ENCODE data around the gene CCR7.

The CCR7 gene

DNA sequence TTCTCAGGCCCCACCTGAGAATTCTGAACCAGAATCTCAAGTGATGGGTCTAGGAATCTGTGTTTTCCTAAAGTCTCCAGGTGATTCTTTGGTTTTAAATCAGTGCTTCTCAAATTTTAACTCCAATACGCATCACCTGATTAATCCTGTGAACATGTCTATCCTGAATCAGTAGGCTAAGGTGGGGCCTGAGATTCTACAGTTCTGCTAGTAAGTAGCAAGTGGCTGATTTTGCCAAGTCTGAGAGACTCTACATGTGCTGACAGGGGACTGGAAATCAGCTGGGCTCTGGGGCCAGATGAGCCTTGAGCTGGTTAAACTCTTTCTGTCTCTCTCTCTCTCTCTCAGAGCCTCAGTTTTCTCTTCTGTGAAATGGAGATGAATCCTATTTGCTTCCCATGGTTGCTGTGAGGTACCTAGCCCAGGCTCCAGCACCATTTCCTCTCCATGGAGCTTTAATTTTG lies 9.0 kb downstream of the CCR7 start:
- H3K4me3 ChIP-seq (ENCODE audit: low read depth, low read length): no peak overlapping the region
- TF ChIP-seq, protein P1, sequence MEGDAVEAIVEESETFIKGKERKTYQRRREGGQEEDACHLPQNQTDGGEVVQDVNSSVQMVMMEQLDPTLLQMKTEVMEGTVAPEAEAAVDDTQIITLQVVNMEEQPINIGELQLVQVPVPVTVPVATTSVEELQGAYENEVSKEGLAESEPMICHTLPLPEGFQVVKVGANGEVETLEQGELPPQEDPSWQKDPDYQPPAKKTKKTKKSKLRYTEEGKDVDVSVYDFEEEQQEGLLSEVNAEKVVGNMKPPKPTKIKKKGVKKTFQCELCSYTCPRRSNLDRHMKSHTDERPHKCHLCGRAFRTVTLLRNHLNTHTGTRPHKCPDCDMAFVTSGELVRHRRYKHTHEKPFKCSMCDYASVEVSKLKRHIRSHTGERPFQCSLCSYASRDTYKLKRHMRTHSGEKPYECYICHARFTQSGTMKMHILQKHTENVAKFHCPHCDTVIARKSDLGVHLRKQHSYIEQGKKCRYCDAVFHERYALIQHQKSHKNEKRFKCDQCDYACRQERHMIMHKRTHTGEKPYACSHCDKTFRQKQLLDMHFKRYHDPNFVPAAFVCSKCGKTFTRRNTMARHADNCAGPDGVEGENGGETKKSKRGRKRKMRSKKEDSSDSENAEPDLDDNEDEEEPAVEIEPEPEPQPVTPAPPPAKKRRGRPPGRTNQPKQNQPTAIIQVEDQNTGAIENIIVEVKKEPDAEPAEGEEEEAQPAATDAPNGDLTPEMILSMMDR (IDR thresholded peaks at IDR 0.05; ENCODE audit: borderline replicate concordance, insufficient read depth, low read depth, low read length): no peak

DNA sequence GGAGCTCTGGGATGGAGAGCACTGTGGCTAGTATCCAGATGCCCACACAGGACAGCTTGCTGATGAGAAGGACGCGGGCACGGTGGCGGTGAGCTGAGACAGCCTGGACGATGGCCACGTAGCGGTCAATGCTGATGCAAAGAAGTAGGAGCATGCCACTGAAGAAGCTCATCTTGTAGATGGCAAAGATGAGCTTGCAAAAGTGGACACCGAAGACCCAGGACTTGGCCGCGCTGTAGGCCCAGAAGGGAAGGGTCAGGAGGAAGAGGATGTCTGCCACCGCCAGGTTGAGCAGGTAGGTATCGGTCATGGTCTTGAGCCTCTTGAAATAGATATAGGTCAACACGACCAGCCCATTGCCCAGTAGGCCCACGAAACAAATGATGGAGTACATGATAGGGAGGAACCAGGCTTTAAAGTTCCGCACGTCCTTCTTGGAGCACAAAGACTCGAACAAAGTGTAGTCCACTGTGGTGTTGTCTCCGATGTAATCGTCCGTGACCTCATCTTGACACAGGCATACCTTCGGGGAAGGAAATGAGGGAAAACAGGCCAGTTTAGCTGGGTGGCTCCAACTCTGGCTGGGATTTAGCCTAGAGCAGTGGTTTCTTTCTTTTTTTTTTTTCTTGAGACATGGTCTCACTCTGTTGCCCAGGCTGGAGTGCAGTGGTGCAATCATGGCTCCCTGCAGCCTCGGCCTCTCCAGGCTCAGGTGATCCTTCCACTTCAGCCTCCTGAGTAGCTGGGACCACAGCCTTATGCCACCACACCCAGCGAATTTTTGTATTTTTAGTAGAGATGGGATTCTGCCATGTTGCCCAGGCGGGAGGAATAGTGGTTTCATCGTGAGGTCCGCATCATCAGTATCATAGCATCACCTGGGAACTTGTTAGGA lies 9.7 kb downstream of the CCR7 start:
- TF ChIP-seq, protein P1 (IDR thresholded peaks at IDR 0.05; ENCODE audit: borderline replicate concordance, insufficient read depth, low read depth, low read length): no peak
- H3K4me3 ChIP-seq (ENCODE audit: low read depth, low read length): no peak overlapping the region

DNA sequence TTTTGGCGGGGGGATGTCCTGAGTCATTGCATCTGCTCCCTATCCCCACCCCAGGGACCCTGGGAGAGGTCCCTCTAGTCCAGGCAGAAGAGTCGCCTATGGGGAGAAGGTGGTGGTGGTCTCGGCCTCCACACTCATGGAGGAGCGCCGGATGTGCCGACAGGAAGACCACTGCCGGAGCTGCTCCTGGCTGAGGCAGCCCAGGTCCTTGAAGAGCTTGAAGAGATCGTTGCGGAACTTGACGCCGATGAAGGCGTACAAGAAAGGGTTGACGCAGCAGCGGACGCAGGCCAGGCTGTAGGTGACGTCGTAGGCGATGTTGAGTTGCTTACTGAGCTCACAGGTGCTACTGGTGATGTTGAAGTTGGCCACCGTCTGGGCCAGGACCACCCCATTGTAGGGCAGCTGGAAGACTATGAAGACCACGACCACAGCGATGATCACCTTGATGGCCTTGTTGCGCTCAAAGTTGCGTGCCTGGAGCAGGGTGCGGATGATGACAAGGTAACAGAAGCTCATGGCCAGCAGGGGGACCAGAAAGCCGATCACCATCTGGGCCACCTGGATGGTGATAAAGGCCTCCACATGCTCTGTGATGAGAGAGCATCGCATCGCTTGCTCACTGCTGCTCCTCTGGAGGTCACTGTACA lies 10.5 kb downstream of the CCR7 start:
- H3K4me3 ChIP-seq (ENCODE audit: low read depth, low read length): no peak overlapping the region
- TF ChIP-seq, protein P1 (IDR thresholded peaks at IDR 0.05; ENCODE audit: borderline replicate concordance, insufficient read depth, low read depth, low read length): no peak

DNA sequence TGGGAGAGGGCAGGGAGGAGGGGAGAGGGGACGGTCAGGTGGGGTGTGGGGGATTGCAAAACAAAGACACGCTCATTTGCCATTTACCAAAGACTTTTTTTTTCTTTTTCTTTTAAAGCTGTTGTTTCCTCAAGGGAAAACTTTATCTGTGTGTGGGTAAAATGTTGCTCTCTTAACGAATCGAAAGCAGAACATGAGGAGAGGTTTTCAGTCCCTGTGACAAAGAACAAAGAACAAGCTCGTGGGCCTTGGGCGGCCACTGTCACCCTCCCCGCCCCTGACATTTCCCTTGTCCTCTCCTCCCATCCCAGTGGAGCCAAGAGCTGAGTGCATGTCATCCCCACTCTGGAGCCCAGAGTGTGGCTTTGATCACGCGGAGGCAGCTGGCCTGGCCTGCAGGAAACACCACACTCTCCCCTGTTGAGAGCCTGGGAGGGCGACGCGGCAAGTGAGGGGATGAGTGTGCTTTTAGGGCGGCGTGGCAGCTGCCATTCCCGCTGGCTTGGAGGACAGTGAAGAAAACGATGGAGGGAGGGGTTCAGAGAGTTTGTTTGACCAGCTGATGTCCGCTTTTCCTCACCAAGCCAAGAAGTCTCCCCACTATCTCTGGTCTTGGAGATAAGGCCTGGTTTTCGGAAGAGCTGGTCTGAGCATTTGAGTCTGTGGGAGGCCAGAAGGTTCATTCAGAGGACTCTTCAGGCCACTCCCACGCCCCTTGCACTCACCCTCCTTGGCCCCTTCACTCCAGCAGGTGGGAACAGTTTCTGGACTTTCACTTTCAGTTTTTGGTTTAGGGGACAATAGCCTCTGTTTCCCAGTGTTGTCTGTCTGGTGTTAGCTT lies 11.4 kb downstream of the CCR7 start:
- TF ChIP-seq, protein P1 (IDR thresholded peaks at IDR 0.05; ENCODE audit: borderline replicate concordance, insufficient read depth, low read depth, low read length): no peak
- no peak overlapping the region for H3K4me3 ChIP-seq (ENCODE audit: low read depth, low read length)

DNA sequence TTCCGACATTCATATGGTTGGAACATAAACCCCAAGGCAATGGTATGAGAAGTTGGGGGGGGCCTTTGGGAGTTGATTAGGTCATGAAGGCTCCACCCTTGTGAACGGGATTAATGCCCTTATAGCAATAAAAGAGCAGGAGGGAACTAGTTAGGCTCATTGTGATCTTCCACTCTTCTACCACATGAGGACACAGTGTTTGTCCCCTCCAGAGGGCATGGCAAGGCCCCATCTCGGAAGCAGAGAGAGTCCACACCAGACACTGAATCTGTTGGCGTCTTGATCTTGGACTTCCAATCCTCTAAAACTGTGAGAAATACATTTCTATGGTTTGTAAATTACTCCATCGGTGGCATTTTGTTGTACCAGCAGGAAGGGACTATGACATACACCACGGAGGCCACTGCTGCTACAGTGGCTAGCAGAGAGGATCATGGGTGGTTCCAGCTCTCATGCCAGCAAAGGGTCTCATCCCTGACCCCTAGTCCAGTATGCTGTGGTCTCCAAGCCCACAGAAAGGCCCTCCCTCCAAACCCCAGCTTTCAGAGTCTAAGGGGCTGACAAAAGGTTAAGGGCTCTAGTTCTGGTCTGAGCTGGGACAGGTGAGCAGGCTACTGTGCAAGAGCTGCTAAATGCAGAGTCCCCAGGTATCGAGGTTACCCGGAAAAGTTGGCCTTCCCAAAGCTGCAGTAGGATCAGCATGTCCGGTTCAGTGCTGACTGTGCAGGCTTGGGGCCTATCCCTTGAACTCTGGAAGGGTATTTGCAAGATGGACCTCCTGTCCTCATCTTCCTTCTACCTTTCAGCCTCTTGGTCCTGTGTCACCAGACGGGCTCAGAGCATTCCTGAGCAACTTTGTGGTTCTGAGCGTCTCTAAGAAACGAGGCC lies 12.2 kb downstream of the CCR7 start:
- no peak overlapping the region for H3K4me3 ChIP-seq (ENCODE audit: low read depth, low read length)
- TF ChIP-seq, protein P1 (IDR thresholded peaks at IDR 0.05; ENCODE audit: borderline replicate concordance, insufficient read depth, low read depth, low read length): no peak
